T-helper 1 cell treated with Interleukin-12 subunit alpha and Interleukin-12 subunit beta and Interleukin-4 antibody, amounts not matched to agents 30 ng/mL and 1 ng/mL, for 36 hours (primary cell): Measurements from ENCODE around the gene FDXR. TPM values are rescaled to one million over a fixed set of nuclear protein-coding genes. Genes with fewer than 3 reads are reported as not detected.

Experiments
- intact Hi-C: fragments of 100-400 bp; cut with micrococcal nuclease; formaldehyde crosslinking; loops from one replicate; pipeline ENCODE4 v1.15.1; 2024
- total RNA-seq: library from RNA; stranded (reverse); gene quantifications from 2 replicates; pipeline ENCODE4 v1.2.3, GENCODE V29; 2022

FDXR gene
- total RNA-seq, 1 donor from 2014 or later = 40.6 TPM

GRCh38 chr17:74859459-74860228 is 13.2 kb downstream of the FDXR start, which contains the start of gene GRIN2C:
TSS of gene GRIN2C (minus strand) at chr17:74859885. CDS start at chr17:74855092, 4,793 bp downstream.
- intact Hi-C loops = loop anchor here (5.0 kb wide), 1 partner anchor 292 kb away; the partner anchor contains the start of gene CD300H

DNA sequence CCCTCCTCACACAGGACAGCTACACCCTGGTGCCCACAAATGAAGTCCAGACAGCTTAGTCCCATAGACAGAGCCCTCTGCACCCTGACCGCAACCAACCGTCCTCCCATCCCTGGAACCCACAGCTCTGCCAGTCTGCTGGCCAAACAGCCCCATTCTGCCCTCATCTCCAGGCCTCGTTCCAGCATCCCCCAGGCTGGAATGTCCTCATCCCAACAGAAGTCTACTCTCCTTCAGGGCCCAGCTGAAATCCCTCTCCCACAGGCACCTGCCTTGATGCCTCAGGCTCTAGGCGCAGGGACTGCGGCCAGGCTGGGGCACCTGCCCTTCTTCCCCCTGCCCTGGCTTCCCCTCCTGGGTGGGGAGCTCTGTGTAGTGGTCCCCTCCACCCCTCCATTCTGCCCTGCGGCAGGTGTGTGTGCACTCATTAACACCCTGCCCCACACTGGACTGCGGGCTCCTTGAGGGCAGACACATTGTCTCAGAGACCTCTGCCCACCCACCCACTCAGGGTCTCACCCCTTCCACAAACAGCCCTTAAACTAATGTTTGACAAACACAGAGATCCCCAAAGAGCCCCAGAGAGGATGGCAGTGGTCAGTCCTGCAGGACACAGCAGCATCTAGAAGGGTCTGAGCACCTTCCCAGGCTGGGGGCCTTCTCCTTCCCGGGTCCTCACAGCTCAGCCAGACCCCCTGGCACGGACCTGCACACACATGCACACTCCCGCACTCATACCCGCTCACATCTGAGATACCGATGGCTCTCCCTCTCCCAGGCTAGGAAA is 13.9 kb downstream of the FDXR start:
- intact Hi-C loops = no loop called here

DNA sequence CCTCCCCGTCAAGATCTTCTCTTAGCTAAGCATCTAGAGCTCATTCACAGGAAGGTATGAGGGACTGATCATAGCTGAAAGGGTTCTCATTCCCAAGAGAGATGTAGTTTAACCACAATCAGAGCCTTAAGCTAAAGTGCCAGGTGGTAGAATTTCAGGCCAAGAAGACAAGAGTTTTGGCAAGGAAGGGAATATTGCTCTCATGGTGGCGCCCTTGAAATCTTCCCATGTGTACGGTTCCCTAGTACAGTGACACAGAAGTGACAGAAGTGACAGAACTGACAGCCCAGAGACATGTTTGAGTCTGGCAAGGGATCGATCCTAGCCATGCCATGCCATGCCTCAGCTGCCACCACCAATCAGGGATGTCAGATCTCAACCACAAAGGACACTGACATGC is 15.6 kb downstream of the FDXR start:
- intact Hi-C loops = no loop called here

- intact Hi-C loops = no loop called here
Measured at GRCh38 chr17:74856112-74856511, 16.7 kb downstream of the FDXR start.

DNA sequence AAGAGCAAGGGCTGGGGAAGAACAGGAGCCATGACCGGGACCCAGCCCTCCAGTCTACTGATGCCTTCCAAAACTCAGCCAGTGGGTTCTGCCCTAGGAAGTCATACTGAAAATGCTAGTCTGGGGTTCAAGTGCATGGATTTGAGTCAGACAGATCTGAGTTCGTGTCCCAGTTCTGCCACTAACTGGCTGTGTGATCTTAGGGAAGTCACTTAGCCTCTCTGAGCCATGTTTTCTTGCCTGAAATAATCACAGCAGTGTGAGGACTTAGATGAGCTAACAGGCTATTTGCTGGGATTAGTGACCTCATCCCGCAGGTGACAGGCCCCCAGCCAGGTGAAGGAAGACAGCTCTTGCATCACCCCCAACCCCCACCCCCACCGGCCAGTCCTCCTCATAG is 17.5 kb downstream of the FDXR start:
- intact Hi-C loops = no loop called here

GRCh38 chr17:74854792-74855191 is 18.0 kb downstream of the FDXR start:
- intact Hi-C loops = no loop called here

GRCh38 chr17:74853669-74854068 is 19.1 kb downstream of the FDXR start:
- intact Hi-C loops = loop anchor here (2.0 kb wide), 2 partner anchors 63 to 77 kb away; partner anchors contain the start of gene NAT9

- intact Hi-C loops = loop anchor here (2.0 kb wide), 2 partner anchors 62 to 76 kb away; partner anchors contain the start of gene NAT9
Measured at GRCh38 chr17:74853048-74853397, 19.8 kb downstream of the FDXR start.

DNA sequence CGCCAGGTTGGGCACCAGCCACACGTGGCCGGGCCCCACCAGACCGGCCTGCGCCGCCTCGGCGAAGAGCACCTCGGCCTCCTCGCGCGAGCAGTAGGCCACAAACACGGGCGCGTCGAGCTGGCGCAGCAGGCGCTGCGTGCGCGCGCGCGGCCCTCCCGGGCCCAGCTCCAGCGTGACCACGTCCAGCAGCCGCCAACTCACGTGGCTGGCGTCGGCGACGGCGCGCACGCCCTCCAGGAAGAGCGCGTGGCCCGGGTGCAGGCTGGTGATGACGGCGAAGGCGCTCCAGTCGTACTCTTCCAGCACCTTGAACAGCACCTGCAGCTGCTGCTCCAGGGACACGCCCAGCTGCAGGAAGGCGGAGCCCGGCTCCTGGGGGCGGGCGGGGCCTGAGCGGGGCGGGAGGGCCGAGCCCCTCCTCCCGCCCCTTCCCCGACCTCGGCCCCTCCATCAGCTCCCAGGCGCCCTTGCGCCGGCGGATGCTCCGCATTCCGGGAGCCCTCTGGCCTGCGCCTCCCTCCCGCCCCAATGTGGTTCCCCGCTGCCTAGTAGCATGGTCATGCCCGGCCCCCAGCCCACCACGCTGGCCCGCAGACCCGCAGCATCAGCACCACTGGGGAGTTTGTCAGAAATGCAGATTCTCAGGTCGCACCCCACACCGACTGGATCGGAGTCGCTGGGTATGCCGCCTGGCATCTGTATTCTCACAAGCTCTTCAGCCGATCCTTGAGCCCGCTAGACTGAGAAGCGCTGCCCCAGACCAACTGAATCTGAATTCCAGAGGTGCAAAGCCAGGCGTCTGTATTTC is 20.4 kb downstream of the FDXR start:
- intact Hi-C loops = loop anchor here (1.0 to 2.0 kb wide), 4 partner anchors 21 to 104 kb away; partner anchors contain the start of genes NAT9 and NHERF1

DNA sequence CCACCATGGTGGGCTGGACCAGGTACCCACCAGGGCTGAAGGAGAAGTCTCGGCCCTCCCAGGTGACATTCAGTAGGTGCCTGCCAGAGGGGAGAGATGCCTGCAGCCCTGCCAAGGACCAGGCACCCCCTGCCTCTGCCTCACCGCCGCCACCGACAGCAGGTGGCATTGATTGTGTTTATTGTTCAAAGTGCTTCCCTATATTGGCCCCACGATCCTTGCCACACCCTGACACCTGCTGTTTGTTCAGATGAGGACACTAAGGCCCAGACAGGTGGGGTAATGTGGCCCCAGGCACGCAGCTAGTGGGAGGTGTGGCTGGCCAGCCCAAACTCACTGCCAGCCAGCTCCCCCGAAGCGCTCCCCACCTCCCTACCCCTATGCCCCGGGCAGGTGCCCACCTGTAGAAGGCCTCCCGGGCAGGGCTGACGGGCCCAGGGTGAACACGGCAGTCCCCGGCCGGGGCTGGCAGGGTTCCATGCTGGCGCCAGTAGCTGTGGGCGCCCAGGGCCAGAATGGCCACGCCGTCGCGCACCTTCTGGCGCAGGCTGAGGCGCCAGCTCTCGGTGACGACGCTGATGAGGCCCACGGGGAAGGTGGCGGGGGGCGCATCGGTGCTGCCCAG is 21.1 kb downstream of the FDXR start:
- intact Hi-C loops = loop anchor here (1.0 to 2.0 kb wide), 4 partner anchors 22 to 103 kb away; partner anchors contain the start of genes NAT9 and NHERF1

DNA sequence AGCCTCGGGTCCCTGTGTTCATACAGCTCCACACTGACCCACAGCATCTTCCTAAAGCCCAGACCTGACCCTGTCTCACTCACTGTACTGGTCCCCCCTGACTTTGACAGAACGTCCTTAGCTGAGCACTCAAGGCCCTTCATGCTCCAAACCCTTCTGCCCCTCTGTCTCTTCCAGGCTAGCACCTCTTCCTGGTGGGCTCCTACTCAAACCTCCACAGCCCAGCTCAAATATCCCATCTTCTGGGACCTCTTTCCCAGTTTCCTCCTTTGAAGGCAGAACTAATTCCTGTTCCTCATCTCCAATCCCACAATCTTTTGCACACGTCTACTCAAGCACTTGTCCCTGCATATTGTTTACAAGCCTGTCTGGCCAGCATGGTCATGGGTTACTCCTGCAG is 21.9 kb downstream of the FDXR start:
- intact Hi-C loops = no loop called here

GRCh38 chr17:74850310-74850709 is 22.5 kb downstream of the FDXR start:
- intact Hi-C loops = no loop called here

- intact Hi-C loops = no loop called here
Measured at GRCh38 chr17:74848656-74849399, 24.0 kb downstream of the FDXR start.

GRCh38 chr17:74846621-74847020 is 26.2 kb downstream of the FDXR start:
- intact Hi-C loops = no loop called here

- intact Hi-C loops = no loop called here
Measured at GRCh38 chr17:74843352-74843627, 29.5 kb downstream of the FDXR start.

- intact Hi-C loops = no loop called here
Measured at GRCh38 chr17:74842599-74843351, 30.0 kb downstream of the FDXR start.

DNA sequence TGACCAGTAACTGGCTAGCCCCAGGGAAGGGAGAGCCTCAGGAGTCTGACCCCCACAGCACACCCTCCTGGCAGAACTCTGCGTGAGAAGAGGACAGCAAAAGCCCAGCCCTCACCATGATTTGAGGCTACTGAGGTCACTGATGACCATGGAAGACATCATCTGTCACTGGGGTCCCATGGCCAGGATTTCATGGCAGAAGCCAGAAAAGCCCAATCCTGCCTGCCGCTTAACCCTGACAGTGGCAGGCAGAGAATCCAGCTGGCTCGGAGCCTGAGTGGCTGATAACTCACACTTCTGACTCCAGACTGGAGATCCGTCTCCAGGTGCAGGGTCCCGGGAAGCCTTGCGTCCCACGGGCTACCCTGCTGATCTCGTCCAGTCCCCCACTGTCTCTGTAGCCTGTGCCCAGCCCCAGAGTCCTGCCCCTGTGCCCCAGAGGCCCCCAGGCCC is 30.6 kb downstream of the FDXR start:
- intact Hi-C loops = no loop called here

DNA sequence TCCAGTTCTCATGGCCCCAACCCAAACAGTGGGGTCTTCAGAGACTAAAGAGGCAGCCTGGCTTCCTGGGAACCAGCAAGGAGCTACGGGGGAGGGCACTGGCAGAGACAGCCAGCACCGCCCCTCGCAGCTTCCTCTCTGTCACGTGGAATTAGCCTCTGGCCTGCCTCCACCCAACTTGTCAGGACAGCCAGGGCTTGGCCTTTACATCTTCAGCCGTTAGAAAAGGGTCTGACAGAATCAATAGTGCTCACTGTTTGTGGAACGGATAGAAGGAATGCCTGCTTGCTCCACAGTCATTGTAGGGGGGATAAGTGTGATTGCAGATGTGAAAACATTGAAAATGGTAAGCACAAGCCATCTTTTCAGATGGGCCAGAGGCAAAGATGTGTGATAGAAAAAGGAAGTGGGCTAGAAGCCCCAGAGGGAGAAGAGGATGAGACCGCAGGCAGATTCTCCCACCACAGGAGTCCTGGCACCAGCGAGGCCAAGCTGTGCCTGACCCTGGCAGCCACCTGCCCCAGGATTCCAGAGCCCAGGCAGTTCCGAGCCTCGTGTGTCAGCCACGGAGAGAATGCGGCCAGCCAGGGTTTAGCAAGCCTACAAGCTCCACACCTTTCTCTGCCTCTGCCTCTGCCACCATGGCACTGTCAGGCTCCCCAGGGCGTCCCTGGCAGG is 31.7 kb downstream of the FDXR start:
- intact Hi-C loops = no loop called here
